Endothelial cell of umbilical vein (primary cell): ENCODE measurements around the gene ATP10B. TPM values are rescaled to one million over a fixed set of nuclear protein-coding genes. Genes with fewer than 3 reads are reported as not detected.

Experiments used
- BruUV-seq: library from RNA; stranded (reverse); fragments of 400-500 nt; replicated peaks from 2 replicates; lab custom pipeline; 2021; lab: Mats Ljungman, UMichigan
- CTCF ChIA-PET: fragments of 300-600, 350-600 bp; sonication (Branson Sonifier 250); formaldehyde crosslinking; loops from one replicate; lab custom pipeline; 2021; ENCODE audit warnings: antibody characterized with exemption, inconsistent platforms; lab: Charles Lee
- POLR2A ChIA-PET: fragments of 300-600, 350-600 bp; sonication (Branson Sonifier 250); formaldehyde crosslinking; loops from one replicate; lab custom pipeline; 2021; ENCODE audit warnings: antibody characterized with exemption, inconsistent platforms; lab: Charles Lee
- DNase-seq: peaks from one replicate; pipeline ENCODE4 v3.0.0-alpha.2; 2011; ENCODE audit warnings: low read depth, low spot score
- FAIRE-seq: peaks from 2 replicates; lab custom pipeline; 2011; peaks lifted over from hg19 to GRCh38; lab: Jason Lieb, UNC
- H2AFZ ChIP-seq: 2 replicates; pipeline ENCODE4 v1.6.0; 2012; ENCODE audit warnings: low read depth, low read length, control low read depth, inconsistent platforms
- H3K27ac ChIP-seq: 2 replicates; pipeline ENCODE4 v1.5.1; 2011; ENCODE audit warnings: low read depth, mild to moderate bottlenecking, control low read depth, low read length, moderate library complexity; ENCODE audit not compliant: insufficient read depth
- H3K27me3 ChIP-seq, 2 experiments: 2 replicates each; pipeline versions ENCODE4 v1.6.0 to v1.6.1; 2011; ENCODE audit warnings: low read length in 2 of 2, mixed read lengths in 1 of 2; ENCODE audit not compliant: control insufficient read depth in 2 of 2, insufficient read depth in 2 of 2
- H3K36me3 ChIP-seq, 2 experiments: 2 replicates in 1 of 2; 3 replicates in 1 of 2; pipeline ENCODE4 v1.5.1; 2011; ENCODE audit warnings: low read length in 2 of 2, mild to moderate bottlenecking in 1 of 2, moderate library complexity in 1 of 2; ENCODE audit not compliant: control insufficient read depth in 2 of 2, insufficient read depth in 2 of 2; ENCODE audit errors: extremely low read depth in 1 of 2
- H3K4me1 ChIP-seq: 3 replicates; pipeline ENCODE4 v1.5.1; 2011; ENCODE audit warnings: mild to moderate bottlenecking, low read length; ENCODE audit not compliant: control insufficient read depth, insufficient read depth; ENCODE audit errors: extremely low read depth
- H3K4me2 ChIP-seq: 2 replicates; pipeline ENCODE4 v1.6.1; 2011; ENCODE audit warnings: low read length, control low read depth, mixed read lengths; ENCODE audit not compliant: insufficient read depth
- H3K4me3 ChIP-seq, 3 experiments: fragments of 200-600 bp in 1 of 3; sonication (generic), shearing (Covaris generic) in 1 of 3; replicated peaks in 1 of 3; 2 replicates each; pipeline ENCODE4 v1.5.1; 2011 to 2016; ENCODE audit warnings: control low read depth in 3 of 3, low read length in 3 of 3, mild to moderate bottlenecking in 2 of 3, inconsistent platforms in 1 of 3, low read depth in 1 of 3, moderate library complexity in 1 of 3; ENCODE audit not compliant: insufficient read depth in 1 of 3
- H3K79me2 ChIP-seq: 2 replicates; pipeline ENCODE4 v1.6.0; 2012; ENCODE audit warnings: low read length, inconsistent platforms; ENCODE audit not compliant: control insufficient read depth, insufficient read depth
- H3K9ac ChIP-seq: replicated peaks from 2 replicates; pipeline ENCODE3; 2011; ENCODE audit warnings: low read length, control low read depth; ENCODE audit not compliant: insufficient read depth; ENCODE audit errors: extremely low read depth
- H3K9me1 ChIP-seq: replicated peaks from 3 replicates; pipeline ENCODE4 v1.6.0; 2011; ENCODE audit warnings: mild to moderate bottlenecking, low read length; ENCODE audit not compliant: control insufficient read depth, insufficient read depth; ENCODE audit errors: extremely low read depth
- H3K9me3 ChIP-seq: replicated peaks from 2 replicates; pipeline ENCODE4 v1.5.1; 2012; ENCODE audit warnings: low read length, inconsistent platforms; ENCODE audit not compliant: control insufficient read depth, insufficient read depth
- H4K20me1 ChIP-seq: replicated peaks from 2 replicates; pipeline ENCODE3; 2011; ENCODE audit warnings: mild to moderate bottlenecking, low read length; ENCODE audit not compliant: control insufficient read depth, insufficient read depth; ENCODE audit errors: extremely low read depth
- CTCF ChIP-seq, 2 donors: IDR thresholded peaks; 1 replicate in 1 of 2; 2 replicates in 1 of 2; pipeline ENCODE4 v1.5.1; 2011; ENCODE audit warnings: low read length in 2 of 2, mild to moderate bottlenecking in 2 of 2, moderate library complexity in 2 of 2, control low read depth in 1 of 2, inconsistent platforms in 1 of 2, low read depth in 1 of 2; ENCODE audit not compliant: insufficient read depth in 1 of 2; ENCODE audit errors: extremely low read depth in 1 of 2
- EZH2 ChIP-seq: IDR thresholded peaks from 2 replicates; pipeline ENCODE4 v1.6.1; 2012; ENCODE audit warnings: borderline replicate concordance, low read depth, mild to moderate bottlenecking, moderate library complexity, low read length, inconsistent platforms; ENCODE audit not compliant: severe bottlenecking
- FOS ChIP-seq: IDR thresholded peaks from 2 replicates; pipeline ENCODE4 v1.6.1; 2011; ENCODE audit warnings: mild to moderate bottlenecking, low read length, moderate library complexity, borderline replicate concordance; ENCODE audit not compliant: insufficient read depth
- GATA2 ChIP-seq: IDR thresholded peaks from 2 replicates; pipeline ENCODE4 v1.7.0; 2011; ENCODE audit warnings: low read depth, mild to moderate bottlenecking, moderate library complexity, mixed read lengths, low read length; ENCODE audit not compliant: insufficient read length, insufficient read depth
- JUN ChIP-seq: IDR thresholded peaks from 2 replicates; pipeline ENCODE4 v1.6.1; 2011; ENCODE audit warnings: borderline replicate concordance, low read depth; ENCODE audit not compliant: insufficient read length, insufficient read depth
- MAX ChIP-seq: IDR thresholded peaks from 2 replicates; pipeline ENCODE4 v1.6.1; 2011; ENCODE audit not compliant: insufficient read depth, insufficient read length
- MYC ChIP-seq: IDR thresholded peaks from one replicate; pipeline ENCODE4 v1.6.1; 2011; ENCODE audit warnings: mild to moderate bottlenecking, low read depth, low read length
- POLR2A ChIP-seq: IDR thresholded peaks from 2 replicates; pipeline ENCODE4 v1.6.1; 2012; ENCODE audit warnings: low read depth, mild to moderate bottlenecking, control low read depth, low read length
- POLR2AphosphoS5 ChIP-seq: IDR thresholded peaks from 2 replicates; pipeline ENCODE4 v1.6.1; 2012; ENCODE audit warnings: low read depth, mild to moderate bottlenecking, control low read depth, low read length, moderate library complexity; ENCODE audit not compliant: insufficient read depth
- dilution Hi-C: fragments of 300-500 bp; cut with MboI; formaldehyde crosslinking; loops from one replicate; pipeline ENCODE4 v1.15.0; 2019; ENCODE audit warnings: low sequenced_read_pairs; ENCODE audit not compliant: extremely low pct_ligation_motif_present
- intact Hi-C: fragments of 100-400 bp; cut with micrococcal nuclease; formaldehyde crosslinking; loops from one replicate; pipeline ENCODE4 v1.10.0; 2022
- polyA plus RNA-seq, 4 experiments: library from polyadenylated mRNA; depleted of rRNA in 3 of 4; stranded (reverse) in 3 of 4; unstranded in 1 of 4; fragments of >200 nt; gene quantifications; 2 replicates each; pipeline versions ENCODE4 v1.2.1 to v1.2.3, GENCODE V29; 2011 to 2012; ENCODE audit warnings: missing spikeins in 1 of 4
- total RNA-seq: library from RNA; stranded (reverse); gene quantifications from 2 replicates; pipeline ENCODE4 v1.2.3, GENCODE V29; 2021

ATP10B gene
- total and polyA plus RNA-seq, 2 donors (not counting 3 experiments of a cell fraction or from before 2014, with no cell fraction given): not detected

- Histone ChIP-seq H3K9me3 (no peaks in the 10 kb centered on the region), H3K9ac (no peak overlapping the region), H3K27me3 (no peaks in the 10 kb centered on the region), H2AFZ (no peak overlapping the region), H3K9me1 (no peaks in the 10 kb centered on the region), H3K4me2 (no peak overlapping the region), H4K20me1 (no peaks in the 10 kb centered on the region), H3K4me3 (no peak overlapping the region), H3K27ac (no peak overlapping the region), H3K79me2 (no peaks in the 10 kb centered on the region), H3K36me3 (no peaks in the 10 kb centered on the region), H3K4me1 (no peaks in the 10 kb centered on the region)
- TF ChIP-seq FOS (no peak), MAX (no peak), POLR2AphosphoS5 (no peak), MYC (no peak)
- ChIA-PET CTCF (no interaction called here), POLR2A (no interaction called here)
- FAIRE-seq: no peak
- intact Hi-C loops (no loop called here), dilution Hi-C loops (no loop called here)
- no peak for DNase-seq
- BruUV-seq: no TSS peak
Measured at GRCh38 chr5:160869989-160870521, 18.0 kb upstream of the ATP10B start.

GRCh38 chr5:160867976-160868375 is 16.0 kb upstream of the ATP10B start:
- CTCF ChIA-PET: no interaction called here
- dilution Hi-C loops: no loop called here
- no peaks in the 10 kb centered on the region for H3K4me1 ChIP-seq

More at GRCh38 chr5:160867976-160868375, 16.0 kb upstream of the ATP10B start:
- Histone ChIP-seq H4K20me1 (no peaks in the 10 kb centered on the region), H2AFZ (no peak overlapping the region), H3K9me3 (no peaks in the 10 kb centered on the region), H3K27ac (no peak overlapping the region), H3K79me2 (no peaks in the 10 kb centered on the region), H3K9me1 (no peaks in the 10 kb centered on the region), H3K27me3 (no peaks in the 10 kb centered on the region), H3K4me3 (no peak overlapping the region), H3K36me3 (no peaks in the 10 kb centered on the region), H3K9ac (no peak overlapping the region), H3K4me2 (no peak overlapping the region)
- BruUV-seq: no TSS peak
- intact Hi-C loops: no loop called here
- DNase-seq: no peak
- no peak for FAIRE-seq
- no peak for TF ChIP-seq POLR2AphosphoS5
- TF ChIP-seq MYC: no peak
- TF ChIP-seq FOS: no peak
- TF ChIP-seq CTCF (IDR thresholded peaks at IDR 0.05; ENCODE audit: extremely low read depth in 1 of 2, insufficient read depth in 1 of 2, low read depth in 1 of 2, low read length in 2 of 2): no peak
- TF ChIP-seq POLR2A: no peak
- TF ChIP-seq GATA2: no peak
- no peak for TF ChIP-seq JUN
- TF ChIP-seq EZH2: no peak
- TF ChIP-seq MAX: no peak
- POLR2A ChIA-PET: no interaction called here
